ENCODE results near the gene DDIAS. TPM values are rescaled to one million over a fixed set of nuclear protein-coding genes. Genes with fewer than 3 reads are reported as not detected.

Gene DDIAS, protein sequence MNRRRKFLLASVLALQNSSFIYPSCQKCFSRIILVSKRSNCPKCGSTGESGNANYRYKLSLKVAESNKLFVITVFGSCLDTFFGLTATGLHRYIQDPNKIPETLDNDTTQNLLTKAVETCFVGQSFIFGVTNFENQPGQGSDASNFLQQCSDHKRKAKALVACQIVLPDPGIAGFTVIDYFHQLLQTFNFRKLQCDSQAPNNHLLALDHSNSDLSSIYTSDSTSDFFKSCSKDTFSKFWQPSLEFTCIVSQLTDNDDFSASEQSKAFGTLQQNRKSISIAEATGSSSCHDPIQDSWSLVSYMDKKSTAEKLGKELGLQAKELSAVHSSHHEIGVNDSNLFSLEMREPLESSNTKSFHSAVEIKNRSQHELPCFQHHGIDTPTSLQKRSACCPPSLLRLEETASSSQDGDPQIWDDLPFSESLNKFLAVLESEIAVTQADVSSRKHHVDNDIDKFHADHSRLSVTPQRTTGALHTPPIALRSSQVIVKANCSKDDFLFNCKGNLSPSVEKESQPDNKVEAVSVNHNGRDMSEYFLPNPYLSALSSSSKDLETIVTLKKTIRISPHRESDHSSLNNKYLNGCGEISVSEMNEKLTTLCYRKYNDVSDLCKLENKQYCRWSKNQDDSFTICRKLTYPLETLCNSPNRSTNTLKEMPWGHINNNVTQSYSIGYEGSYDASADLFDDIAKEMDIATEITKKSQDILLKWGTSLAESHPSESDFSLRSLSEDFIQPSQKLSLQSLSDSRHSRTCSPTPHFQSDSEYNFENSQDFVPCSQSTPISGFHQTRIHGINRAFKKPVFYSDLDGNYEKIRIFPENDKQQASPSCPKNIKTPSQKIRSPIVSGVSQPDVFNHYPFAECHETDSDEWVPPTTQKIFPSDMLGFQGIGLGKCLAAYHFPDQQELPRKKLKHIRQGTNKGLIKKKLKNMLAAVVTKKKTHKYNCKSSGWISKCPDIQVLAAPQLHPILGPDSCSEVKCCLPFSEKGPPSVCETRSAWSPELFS
- 7.7 and 12.3 TPM in 2 replicates for total RNA-seq

DNA sequence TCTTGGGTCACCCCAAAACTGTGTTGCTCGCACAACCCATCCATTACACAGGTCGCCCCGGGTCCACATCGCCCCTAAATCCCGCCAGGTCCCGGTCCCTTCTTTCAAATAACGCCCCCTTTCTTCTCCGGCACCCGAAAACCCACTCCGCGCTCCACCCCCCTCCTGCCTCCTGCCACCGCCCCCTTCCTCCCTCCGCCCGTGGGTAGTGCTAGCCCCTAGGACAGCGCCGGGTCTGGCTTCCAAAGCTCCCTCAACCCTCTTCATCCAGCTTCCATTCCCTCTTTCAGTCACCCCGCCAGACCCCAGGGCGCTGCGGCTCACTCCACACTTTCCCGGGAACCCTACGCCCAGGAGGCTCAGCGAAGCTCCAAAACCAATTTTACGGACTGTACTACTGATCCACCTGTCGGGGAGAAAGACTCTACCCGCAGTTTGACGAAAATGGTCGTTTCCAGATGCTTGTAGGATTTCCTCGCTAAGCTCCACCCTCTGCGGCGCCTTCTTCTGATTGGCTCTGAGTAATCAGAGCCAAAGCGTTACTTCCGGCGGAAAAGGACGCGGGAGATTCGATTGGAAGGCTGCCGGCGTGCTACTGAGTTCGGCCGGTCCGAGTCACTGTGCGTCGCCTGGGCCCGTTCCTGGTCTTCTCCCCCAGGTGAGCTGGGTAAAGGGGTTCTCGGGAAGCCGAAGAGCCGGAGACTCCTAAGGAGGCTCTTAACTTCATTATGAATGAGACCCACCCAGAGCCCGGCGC, at the start of gene DDIAS:
Gene DDIAS, plus strand, starts transcription at position 572 of the 757 bp plus-strand sequence. CDS start 13,003 bp downstream, outside the sequence.

DNA sequence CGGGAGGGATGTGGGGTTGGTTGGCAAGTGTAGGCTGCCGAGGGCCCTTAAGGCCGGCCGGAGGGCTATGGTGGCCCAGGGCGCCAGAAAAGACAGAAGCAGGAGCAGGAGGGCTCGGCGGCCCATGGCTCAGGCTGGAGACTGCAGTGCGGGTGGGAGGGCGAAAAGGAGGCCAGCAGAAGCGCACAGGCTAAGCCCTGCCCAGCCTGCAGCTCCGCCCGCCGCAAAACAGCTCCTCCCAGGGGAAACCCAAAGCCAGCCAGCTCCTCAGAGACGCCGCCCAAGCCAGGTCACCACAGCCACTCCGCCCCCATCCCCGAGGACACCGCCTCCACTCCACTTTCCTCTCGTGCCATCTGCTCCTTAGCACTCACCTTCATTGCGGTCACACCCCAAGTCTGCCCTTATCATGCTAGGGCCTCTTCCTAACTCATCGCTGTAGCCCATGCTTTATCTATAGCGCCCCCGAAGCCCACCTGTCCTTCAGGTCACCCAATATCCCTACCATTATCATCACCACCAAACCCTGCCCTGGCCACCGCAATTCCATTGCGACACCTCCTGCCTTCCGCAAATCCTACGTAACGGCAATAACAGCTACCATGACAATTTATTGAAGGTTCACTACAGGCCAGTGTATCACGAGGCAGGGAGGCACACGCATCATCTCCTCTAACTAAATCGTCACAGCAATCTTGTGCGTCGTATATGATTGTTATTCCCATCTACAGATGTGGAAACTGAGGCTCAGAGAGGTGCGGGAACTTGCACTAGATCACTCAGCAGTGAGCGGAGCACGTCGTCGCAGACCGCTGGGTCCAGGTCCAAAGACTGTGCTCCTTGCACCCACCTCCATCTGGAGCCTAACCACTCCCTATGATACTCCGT, 1.0 kb upstream of the DDIAS start, which contains the start of gene PRCP:
Gene PRCP, minus strand, starts transcription at position 154 of the 888 bp plus-strand sequence. Its CDS starts 28 bp downstream, at position 126.

Other genes starting within 250 kb of the DDIAS start
- gene FAM181B, start 167.9 kb upstream of the DDIAS start, total RNA-seq, result not detected in 2 replicates
- 76.5 and 77.9 TPM in 2 replicates for gene PRCP, start 1.3 kb upstream of the DDIAS start, total RNA-seq
- 5.0 and 8.1 TPM in 2 replicates for gene RAB30, start 170.2 kb downstream of the DDIAS start, total RNA-seq

Data from mammary microvascular endothelial cell (primary cell).